AG09309 (cell line): ENCODE data around the gene QPRT.
"Not testable (repeated sequence)": the region's sequence is repeated elsewhere in the genome, so short reads cannot be mapped to it uniquely, and the experiment has no call there.

Experiments used
- DNase-seq: peaks from one replicate; pipeline ENCODE4 v3.0.0-alpha.2; 2010; ENCODE audit warnings: low read depth
- H3K4me3 ChIP-seq: 2 replicates; pipeline ENCODE4 v1.5.1; 2011; ENCODE audit warnings: mild to moderate bottlenecking, low read depth, low read length, moderate library complexity; ENCODE audit not compliant: control insufficient read depth
- TF ChIP-seq, protein P1 (sequence below): IDR thresholded peaks from 2 replicates; pipeline ENCODE4 v1.5.1; 2011; ENCODE audit warnings: mild to moderate bottlenecking, low read depth, low read length, inconsistent platforms; ENCODE audit not compliant: insufficient read depth, control insufficient read depth; ENCODE audit errors: missing control alignments

The QPRT gene

DNA sequence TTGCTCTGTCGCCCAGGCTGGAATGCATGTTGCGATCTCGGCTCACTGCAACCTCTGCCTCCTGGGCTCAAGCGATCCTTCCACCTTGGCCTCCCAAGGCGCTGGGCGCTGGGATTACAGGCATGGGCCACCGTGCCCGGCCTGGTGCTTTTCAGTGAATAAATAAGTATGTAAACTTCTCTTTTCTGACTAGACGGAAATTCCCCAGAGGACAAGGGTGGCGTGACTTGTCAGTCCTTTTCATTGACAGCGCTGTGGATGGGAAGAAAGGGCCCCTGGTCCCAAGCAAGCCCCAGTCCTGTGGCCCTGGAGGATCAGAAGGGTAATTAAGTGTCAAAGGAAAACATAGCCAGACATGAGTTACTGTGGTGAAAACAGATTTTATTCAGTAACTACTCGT, 25.5 kb upstream of the QPRT start:
- DNase-seq: no peak
- TF ChIP-seq, protein P1, sequence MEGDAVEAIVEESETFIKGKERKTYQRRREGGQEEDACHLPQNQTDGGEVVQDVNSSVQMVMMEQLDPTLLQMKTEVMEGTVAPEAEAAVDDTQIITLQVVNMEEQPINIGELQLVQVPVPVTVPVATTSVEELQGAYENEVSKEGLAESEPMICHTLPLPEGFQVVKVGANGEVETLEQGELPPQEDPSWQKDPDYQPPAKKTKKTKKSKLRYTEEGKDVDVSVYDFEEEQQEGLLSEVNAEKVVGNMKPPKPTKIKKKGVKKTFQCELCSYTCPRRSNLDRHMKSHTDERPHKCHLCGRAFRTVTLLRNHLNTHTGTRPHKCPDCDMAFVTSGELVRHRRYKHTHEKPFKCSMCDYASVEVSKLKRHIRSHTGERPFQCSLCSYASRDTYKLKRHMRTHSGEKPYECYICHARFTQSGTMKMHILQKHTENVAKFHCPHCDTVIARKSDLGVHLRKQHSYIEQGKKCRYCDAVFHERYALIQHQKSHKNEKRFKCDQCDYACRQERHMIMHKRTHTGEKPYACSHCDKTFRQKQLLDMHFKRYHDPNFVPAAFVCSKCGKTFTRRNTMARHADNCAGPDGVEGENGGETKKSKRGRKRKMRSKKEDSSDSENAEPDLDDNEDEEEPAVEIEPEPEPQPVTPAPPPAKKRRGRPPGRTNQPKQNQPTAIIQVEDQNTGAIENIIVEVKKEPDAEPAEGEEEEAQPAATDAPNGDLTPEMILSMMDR: no peak
- no peak overlapping the region for H3K4me3 ChIP-seq

DNA sequence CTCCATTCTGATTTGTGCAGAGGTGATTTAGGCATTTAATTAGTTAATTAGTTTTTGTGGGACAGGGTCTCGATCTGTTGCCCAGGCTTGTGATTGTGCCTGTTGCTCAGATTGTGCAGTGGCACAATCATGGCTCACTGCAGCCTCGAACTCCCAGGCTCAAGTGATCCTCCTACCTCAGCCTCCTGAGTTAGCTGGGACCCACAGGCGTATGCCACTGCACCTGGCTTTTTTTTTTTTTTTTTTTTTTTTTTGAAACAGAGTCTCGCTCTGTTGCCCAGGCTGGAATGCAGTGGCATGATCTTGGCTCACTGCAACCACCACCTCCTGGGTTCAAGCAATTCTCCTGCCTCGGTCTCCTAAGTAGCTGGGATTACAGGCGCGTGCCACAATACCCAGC, 25.1 kb upstream of the QPRT start:
- DNase-seq, H3K4me3 ChIP-seq: not testable (repeated sequence)

DNA sequence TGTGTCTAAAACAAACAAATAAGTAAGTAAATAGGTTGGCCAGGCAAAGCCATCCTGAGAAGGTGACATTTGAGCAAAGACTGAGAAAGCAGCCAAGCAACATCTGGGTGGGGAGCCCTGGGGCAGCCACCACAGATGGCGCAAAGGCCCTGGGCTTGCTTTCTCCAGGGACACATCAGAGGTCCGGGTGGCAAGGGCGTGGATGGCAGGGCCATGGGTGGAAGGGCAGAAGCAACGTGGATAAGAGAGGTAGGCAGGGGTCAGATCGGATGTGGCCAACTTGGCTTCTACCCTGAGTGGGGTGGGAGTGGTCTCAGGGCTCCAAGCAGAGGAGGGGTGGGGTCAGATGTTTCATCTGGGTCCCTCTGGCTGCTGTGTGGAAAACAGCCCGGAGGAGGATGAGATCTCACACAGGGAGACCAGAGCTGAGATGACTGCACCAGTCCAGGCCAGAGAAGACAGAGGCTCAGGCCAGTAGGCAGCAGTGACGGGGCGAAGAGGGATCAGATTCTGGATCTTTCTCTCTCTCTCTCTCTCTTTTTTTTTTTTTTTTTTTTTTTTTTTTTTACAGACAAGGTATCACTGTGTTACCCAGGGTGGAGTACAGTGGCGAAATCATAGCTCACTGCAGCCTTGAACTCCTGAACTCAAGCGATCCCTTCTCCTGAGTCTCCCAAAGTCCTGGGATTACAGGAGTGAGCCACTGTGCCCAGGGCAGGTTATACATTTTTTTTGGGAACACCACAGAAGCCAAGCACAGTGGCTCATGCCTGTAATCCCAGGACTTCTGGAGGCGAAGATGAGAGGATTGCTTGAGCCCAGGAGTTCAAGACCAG, 22.1 kb upstream of the QPRT start:
- DNase-seq: no peak

DNA sequence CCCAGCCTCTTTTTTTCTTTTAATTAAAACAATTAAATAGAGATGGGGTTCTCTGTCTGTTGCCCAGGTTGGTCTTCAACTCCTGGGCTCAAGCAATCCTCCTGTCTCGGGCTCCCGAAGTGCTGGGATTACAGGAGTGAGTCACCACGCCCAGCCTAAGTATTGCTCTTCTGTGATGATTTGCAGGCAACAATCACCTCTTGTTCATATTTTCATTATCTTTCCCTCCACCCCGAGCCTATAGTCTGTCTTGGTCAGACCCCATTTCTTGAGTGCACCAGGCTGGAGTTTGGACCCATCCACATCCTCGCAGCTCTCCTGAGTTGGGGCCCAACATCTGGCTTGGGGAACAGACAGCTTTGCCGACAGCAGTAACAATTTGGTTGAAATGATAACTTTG, 20.3 kb upstream of the QPRT start:
- H3K4me3 ChIP-seq: no peak overlapping the region
- no peak for DNase-seq
- TF ChIP-seq, protein P1: no peak

More for the DNA sequence above, 22.1 kb upstream of the QPRT start:
- H3K4me3 ChIP-seq: no peak overlapping the region
- TF ChIP-seq, protein P1: no peak

DNA sequence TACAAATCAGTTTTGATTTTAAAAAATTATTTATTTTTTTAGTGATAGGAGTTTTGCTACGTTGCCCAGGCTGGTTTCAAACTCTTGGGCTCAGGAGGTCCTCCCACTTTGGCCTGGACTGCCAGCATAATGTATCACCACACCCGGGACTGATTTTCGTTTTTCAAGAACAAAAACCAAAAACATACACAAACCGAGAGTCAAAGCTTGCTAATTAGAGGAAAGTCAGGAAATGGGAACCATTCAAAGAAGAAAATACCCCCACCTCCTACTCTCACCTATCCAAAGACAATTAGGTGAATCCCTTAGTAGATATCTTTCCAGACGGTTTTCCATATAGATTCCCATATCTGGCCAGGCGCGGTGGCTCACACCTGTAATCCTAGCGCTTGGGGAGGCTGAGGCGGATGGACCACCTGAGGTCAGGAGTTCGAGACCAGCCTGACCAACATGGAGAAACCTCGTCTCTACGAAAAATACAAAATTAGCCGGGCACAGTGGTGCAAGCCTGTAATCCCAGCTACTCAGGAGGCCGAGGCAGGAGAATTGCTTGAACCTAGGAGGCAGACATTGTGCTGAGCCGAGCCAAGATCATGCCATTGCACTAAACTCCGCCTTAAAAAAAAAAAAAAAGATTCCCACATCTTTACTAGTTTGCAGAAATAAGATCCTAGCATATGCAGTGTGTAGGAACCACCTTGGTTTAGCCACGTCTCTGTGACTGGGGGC, 16.8 kb upstream of the QPRT start:
- DNase-seq: no peak
- no peak overlapping the region for H3K4me3 ChIP-seq
- TF ChIP-seq, protein P1: no peak

DNA sequence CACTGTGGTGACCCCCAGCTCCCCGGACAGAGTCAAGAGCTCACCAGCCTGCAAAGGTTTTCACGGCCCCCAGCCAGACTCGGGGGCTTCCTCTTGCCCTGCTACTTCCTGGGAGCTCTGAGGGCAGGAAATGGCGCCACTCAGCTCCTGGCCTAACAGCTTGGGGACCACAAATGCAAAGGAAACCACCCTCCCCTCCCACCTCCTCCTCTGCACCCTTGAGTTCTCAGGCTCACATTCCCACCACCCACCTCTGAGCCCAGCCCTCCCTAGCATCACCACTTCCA, 16.3 kb upstream of the QPRT start:
- DNase-seq: no peak
- TF ChIP-seq, protein P1: no peak
- no peak overlapping the region for H3K4me3 ChIP-seq
